IgD-negative memory B cell (primary cell): ENCODE measurements around the gene FAM162B. TPM values are rescaled to one million over a fixed set of nuclear protein-coding genes. Genes with fewer than 3 reads are reported as not detected.
"Not testable (repeated sequence)": the region's sequence is repeated elsewhere in the genome, so short reads cannot be mapped to it uniquely, and the experiment has no call there.

Experiments used
- H3K27ac Mint-ChIP-seq, 3 donors: one replicate each; pipeline ENCODE4 v1.8.0; 2020 to 2022; ENCODE audit warnings: mild to moderate bottlenecking in 3 of 3, mixed read lengths in 3 of 3, moderate library complexity in 1 of 3
- H3K27me3 Mint-ChIP-seq: one replicate; pipeline ENCODE4 v1.8.0; 2021; ENCODE audit warnings: mixed read lengths
- H3K36me3 Mint-ChIP-seq: one replicate; pipeline ENCODE4 v1.8.0; 2020; ENCODE audit warnings: mild to moderate bottlenecking, mixed read lengths
- H3K4me1 Mint-ChIP-seq, 3 donors: one replicate each; pipeline ENCODE4 v1.8.0; 2020 to 2022; ENCODE audit warnings: mixed read lengths in 3 of 3, mild to moderate bottlenecking in 1 of 3
- H3K4me3 Mint-ChIP-seq, 4 donors: one replicate each; pipeline ENCODE4 v1.8.0; 2020 to 2022; ENCODE audit warnings: mild to moderate bottlenecking in 4 of 4, mixed read lengths in 4 of 4, moderate library complexity in 3 of 4
- H3K9me3 Mint-ChIP-seq, 3 donors: one replicate each; pipeline ENCODE4 v1.8.0; 2020 to 2021; ENCODE audit warnings: mixed read lengths in 3 of 3, mild to moderate bottlenecking in 1 of 3
- polyA plus RNA-seq: library from polyadenylated mRNA; unstranded; fragments of 300-500 nt; fragmentation: Illumina TruSeq; gene quantifications from one replicate; pipeline ENCODE4 v1.2.3, GENCODE V29; 2021

The FAM162B gene
- polyA plus RNA-seq, 1 donor from 2014 or later, result not detected

DNA sequence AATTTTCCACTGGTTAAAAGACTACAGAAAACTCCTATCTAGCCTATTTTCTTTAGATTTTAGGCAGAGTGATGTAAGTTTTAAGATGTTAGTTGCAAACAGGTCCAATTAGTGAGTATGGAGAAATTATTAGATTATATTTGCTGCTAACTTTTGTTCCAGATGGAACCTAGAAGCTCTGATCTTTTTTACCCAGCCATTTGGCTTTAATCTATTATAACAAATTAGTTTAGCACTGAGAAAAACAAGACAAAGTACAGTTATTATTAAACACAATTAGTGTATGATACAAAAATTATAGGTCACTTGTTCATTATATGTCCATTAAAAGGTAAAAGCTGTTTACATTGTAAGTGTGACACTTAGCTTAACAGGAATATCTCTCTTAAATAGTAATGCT, 2.5 kb downstream of the FAM162B start:
- Mint-ChIP-seq H3K4me1 (peaks cover 3 to 11% (median 7%) of the 10 kb centered on the region in 3 donors), H3K4me3 (no peak overlapping the region), H3K36me3 (no peaks in the 10 kb centered on the region), H3K9me3 (no peaks in the 10 kb centered on the region), H3K27ac (no peak overlapping the region), H3K27me3 (peaks cover 27% of the 10 kb centered on the region)

GRCh38 chr6:116762235-116762634, 3.3 kb downstream of the FAM162B start:
- Mint-ChIP-seq H3K27ac (no peak overlapping the region), H3K27me3 (peaks cover 28% of the 10 kb centered on the region), H3K4me1 (peaks cover 3 to 11% (median 7%) of the 10 kb centered on the region in 3 donors), H3K4me3 (no peak overlapping the region), H3K9me3 (no peaks in the 10 kb centered on the region), H3K36me3 (no peaks in the 10 kb centered on the region)

GRCh38 chr6:116761779-116762178, 3.7 kb downstream of the FAM162B start:
- H3K36me3 Mint-ChIP-seq, result no peaks in the 10 kb centered on the region
- H3K27ac Mint-ChIP-seq, result no peak overlapping the region
- H3K27me3 Mint-ChIP-seq, result peaks cover 24% of the 10 kb centered on the region
- H3K4me3 Mint-ChIP-seq, result no peak overlapping the region
- H3K4me1 Mint-ChIP-seq, result peaks cover 3 to 11% (median 7%) of the 10 kb centered on the region in 3 donors
- no peaks in the 10 kb centered on the region for H3K9me3 Mint-ChIP-seq

DNA sequence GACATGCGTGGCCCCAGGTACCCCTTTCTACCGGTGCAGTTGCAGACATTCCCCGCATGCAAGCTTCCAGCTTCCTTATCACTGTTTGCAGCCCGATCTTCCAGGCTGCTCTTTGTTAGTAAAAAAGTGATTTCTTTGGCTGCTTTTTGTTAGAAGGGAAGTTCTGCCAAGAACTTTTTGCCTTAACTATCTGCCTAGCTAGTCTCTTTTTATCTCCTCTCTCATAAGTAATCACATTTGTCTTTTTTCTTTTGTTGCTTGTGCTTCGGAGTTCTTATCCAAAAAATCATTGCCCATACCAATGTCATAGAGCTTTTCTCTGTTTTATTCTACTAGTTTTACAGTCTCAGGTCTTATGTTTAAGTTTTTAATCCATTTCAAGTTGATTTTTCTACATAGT, 20.3 kb downstream of the FAM162B start:
- no peaks in the 10 kb centered on the region for H3K27me3 Mint-ChIP-seq
- H3K4me3 Mint-ChIP-seq, result no peak overlapping the region
- H3K36me3 Mint-ChIP-seq, result no peaks in the 10 kb centered on the region
- no peaks in the 10 kb centered on the region for H3K4me1 Mint-ChIP-seq
- no peak overlapping the region for H3K27ac Mint-ChIP-seq
- H3K9me3 Mint-ChIP-seq, result peaks cover 0 to 8% (median 8%) of the 10 kb centered on the region in 3 donors

GRCh38 chr6:116741571-116741970, 23.9 kb downstream of the FAM162B start:
- Mint-ChIP-seq H3K4me1 (no peaks in the 10 kb centered on the region), H3K36me3 (peaks cover 15% of the 10 kb centered on the region), H3K27me3 (no peaks in the 10 kb centered on the region), H3K4me3 (no peak overlapping the region), H3K9me3 (peaks cover 0 to 18% (median 18%) of the 10 kb centered on the region in 3 donors), H3K27ac (no peak overlapping the region)

- not testable (repeated sequence) for H3K4me1 Mint-ChIP-seq, H3K27me3 Mint-ChIP-seq, H3K27ac Mint-ChIP-seq, H3K4me3 Mint-ChIP-seq
- Mint-ChIP-seq H3K9me3 (peaks cover 2 to 28% (median 24%) of the 10 kb centered on the region in 3 donors), H3K36me3 (peaks cover 16% of the 10 kb centered on the region)
Observed at GRCh38 chr6:116740486-116740885, 25.0 kb downstream of the FAM162B start.

- Mint-ChIP-seq H3K27ac (no peak overlapping the region), H3K4me1 (no peaks in the 10 kb centered on the region), H3K27me3 (no peaks in the 10 kb centered on the region), H3K9me3 (peaks cover 3 to 20% (median 18%) of the 10 kb centered on the region in 3 donors), H3K4me3 (no peak overlapping the region), H3K36me3 (peaks cover 24% of the 10 kb centered on the region)
Observed at GRCh38 chr6:116737004-116737403, 28.5 kb downstream of the FAM162B start.

DNA sequence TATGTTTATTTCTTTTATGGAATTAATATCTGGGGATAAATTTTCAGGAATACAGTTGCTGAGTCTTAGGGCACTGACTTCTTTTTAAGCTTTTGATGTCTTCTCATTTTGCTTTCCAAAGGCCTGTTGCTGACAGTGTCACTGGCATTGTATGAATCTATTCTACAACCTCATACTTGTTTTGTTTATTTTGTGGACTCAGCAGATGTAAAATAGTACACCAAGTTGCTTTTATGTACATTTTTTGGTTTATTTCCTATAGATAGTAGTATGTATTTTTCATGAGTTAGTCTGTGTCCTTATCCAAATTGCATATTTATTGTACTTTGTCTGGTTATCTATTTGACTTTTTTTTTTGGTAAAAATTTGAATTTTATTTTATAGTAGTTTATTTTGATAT, 35.0 kb downstream of the FAM162B start:
- H3K27ac Mint-ChIP-seq, result no peak overlapping the region
- H3K4me1 Mint-ChIP-seq, result no peaks in the 10 kb centered on the region
- H3K36me3 Mint-ChIP-seq, result peaks cover 22% of the 10 kb centered on the region
- H3K4me3 Mint-ChIP-seq, result no peak overlapping the region
- H3K27me3 Mint-ChIP-seq, result no peaks in the 10 kb centered on the region
- peaks cover 0 to 1% (median 0%) of the 10 kb centered on the region in 3 donors for H3K9me3 Mint-ChIP-seq

- Mint-ChIP-seq H3K4me3 (no peak overlapping the region), H3K4me1 (no peaks in the 10 kb centered on the region), H3K9me3 (peaks cover 0 to 1% (median 0%) of the 10 kb centered on the region in 3 donors), H3K27ac (no peak overlapping the region), H3K36me3 (peaks cover 17% of the 10 kb centered on the region), H3K27me3 (no peaks in the 10 kb centered on the region)
Observed at GRCh38 chr6:116726947-116727346, 38.6 kb downstream of the FAM162B start.

GRCh38 chr6:116714761-116715160, 50.8 kb downstream of the FAM162B start:
- no peak overlapping the region for H3K4me3 Mint-ChIP-seq
- H3K4me1 Mint-ChIP-seq, result peaks cover 0 to 4% (median 3%) of the 10 kb centered on the region in 3 donors
- H3K27ac Mint-ChIP-seq, result no peak overlapping the region
- H3K9me3 Mint-ChIP-seq, result no peaks in the 10 kb centered on the region
- no peaks in the 10 kb centered on the region for H3K27me3 Mint-ChIP-seq
- peaks cover 11% of the 10 kb centered on the region for H3K36me3 Mint-ChIP-seq

DNA sequence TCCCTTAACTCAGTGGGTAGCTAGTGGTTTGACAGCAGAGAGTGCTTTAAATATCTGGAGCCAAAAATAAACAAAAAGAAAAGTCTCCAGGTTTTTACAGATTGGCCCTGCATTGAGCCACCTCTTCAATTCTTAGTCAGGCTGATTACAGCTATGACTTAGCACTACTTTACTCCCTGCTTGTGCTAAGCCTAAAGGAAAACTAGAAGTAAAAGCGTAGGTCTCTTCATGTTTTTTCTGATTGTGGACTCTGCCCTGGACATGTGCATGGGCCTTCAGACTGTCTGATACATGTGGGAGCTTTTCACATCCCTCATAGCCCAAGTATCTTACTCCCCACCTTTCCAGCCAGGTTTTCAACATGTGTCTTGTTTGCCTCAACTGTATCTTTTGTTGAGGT, 51.2 kb downstream of the FAM162B start:
- H3K27me3 Mint-ChIP-seq, result no peaks in the 10 kb centered on the region
- H3K36me3 Mint-ChIP-seq, result peaks cover 11% of the 10 kb centered on the region
- H3K27ac Mint-ChIP-seq, result no peak overlapping the region
- no peak overlapping the region for H3K4me3 Mint-ChIP-seq
- H3K4me1 Mint-ChIP-seq, result peaks cover 0 to 4% (median 3%) of the 10 kb centered on the region in 3 donors
- H3K9me3 Mint-ChIP-seq, result no peaks in the 10 kb centered on the region

GRCh38 chr6:116705917-116706316, 59.6 kb downstream of the FAM162B start:
- Mint-ChIP-seq H3K27me3 (no peaks in the 10 kb centered on the region), H3K36me3 (peaks cover 6% of the 10 kb centered on the region), H3K4me1 (peaks cover 0 to 4% (median 0%) of the 10 kb centered on the region in 3 donors), H3K4me3 (no peak overlapping the region), H3K27ac (no peak overlapping the region), H3K9me3 (no peaks in the 10 kb centered on the region)

- not testable (repeated sequence) for H3K27me3 Mint-ChIP-seq, H3K27ac Mint-ChIP-seq, H3K9me3 Mint-ChIP-seq, H3K4me3 Mint-ChIP-seq, H3K4me1 Mint-ChIP-seq, H3K36me3 Mint-ChIP-seq
Observed at GRCh38 chr6:116703888-116704287, 61.6 kb downstream of the FAM162B start.

Other genes starting within 250 kb of the FAM162B start
- not detected for gene TRAPPC3L, start 220.0 kb downstream of the FAM162B start, polyA plus RNA-seq
- gene CALHM4, start 212.0 kb downstream of the FAM162B start, polyA plus RNA-seq, result not detected
- 52.3 TPM for gene RWDD1, start 194.2 kb downstream of the FAM162B start, polyA plus RNA-seq
- gene RSPH4A, start 149.2 kb downstream of the FAM162B start, polyA plus RNA-seq, result not detected
- gene ZUP1, start 97.0 kb downstream of the FAM162B start, polyA plus RNA-seq, result 4.4 TPM
- 11.5 TPM for gene KPNA5, start 84.5 kb downstream of the FAM162B start, polyA plus RNA-seq
- not detected for gene GPRC6A, start 63.4 kb upstream of the FAM162B start, polyA plus RNA-seq
- not detected for gene RFX6, start 111.5 kb upstream of the FAM162B start, polyA plus RNA-seq